HG03045 (cell line): ENCODE results near the gene LYZL4.

Experiments
- ATAC-seq: cut with Tn5 transposase; IDR thresholded peaks from one replicate; pipeline ENCODE4 v1.9.1; 2021; ENCODE audit warnings: mild to moderate bottlenecking, moderate library complexity; ENCODE audit not compliant: unreplicated experiment

LYZL4 gene

DNA sequence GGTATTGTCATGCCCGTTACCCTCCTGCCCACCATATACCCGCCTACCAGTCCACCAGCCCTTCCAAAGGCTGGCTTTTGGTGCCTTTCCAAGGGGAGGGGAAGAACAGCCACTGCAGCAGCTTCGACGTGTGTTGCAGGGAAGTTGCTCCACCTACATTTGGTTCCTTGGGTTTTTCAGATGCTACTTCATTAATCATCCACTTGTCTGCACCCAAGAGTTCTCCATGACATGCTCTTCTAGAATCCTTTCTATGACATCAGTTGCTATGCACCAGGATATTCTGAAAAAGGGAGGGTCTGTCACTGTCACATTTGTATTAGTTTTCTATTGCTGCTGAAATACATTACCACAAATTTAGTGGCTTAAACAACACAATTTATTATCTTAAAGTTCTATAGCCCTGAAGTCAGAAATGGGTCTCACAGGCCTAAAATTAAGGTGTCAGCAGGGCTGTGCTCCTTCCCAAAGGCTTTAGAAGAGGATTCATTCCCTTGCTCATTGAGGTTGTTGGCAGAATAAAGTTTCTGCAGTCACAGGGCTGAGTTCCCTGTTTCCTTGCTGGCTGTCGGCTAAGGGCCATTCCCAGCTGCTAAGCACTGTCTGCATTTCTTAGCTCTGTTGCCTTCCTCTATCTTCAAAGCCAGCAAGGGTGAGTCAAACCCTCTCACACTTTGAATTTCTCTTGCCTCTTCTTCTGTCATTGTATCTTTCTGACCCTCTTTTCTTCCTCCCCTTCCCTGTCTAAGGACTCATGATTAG, at the start of gene LYZL4:
Gene LYZL4, minus strand, starts transcription at position 241 of the 762 bp plus-strand sequence. CDS start 3,359 bp downstream, outside the sequence.
- ATAC-seq, result no peak

DNA sequence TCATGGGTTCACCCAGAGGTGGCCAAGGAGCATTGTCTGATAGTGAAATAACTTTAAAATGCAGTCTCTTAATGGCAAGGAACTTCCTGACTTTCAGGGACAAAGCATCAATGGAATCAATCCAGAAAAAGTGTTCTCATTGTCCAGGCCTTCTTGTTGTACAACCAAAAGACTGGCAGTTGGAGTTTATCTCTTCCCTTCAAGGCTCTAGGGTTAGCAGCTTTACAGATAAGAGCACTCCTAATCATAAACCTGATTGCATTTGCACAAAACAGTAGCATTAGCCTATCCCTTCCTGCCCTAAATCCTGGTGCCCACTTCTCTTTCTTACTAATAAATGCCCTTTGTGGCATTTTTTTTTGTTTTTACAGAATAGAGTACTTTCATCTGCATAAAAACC, 48.7 kb upstream of the LYZL4 start:
- ATAC-seq, result no peak

GRCh38 chr3:42456211-42456610, 45.8 kb upstream of the LYZL4 start:
- ATAC-seq, result no peak

DNA sequence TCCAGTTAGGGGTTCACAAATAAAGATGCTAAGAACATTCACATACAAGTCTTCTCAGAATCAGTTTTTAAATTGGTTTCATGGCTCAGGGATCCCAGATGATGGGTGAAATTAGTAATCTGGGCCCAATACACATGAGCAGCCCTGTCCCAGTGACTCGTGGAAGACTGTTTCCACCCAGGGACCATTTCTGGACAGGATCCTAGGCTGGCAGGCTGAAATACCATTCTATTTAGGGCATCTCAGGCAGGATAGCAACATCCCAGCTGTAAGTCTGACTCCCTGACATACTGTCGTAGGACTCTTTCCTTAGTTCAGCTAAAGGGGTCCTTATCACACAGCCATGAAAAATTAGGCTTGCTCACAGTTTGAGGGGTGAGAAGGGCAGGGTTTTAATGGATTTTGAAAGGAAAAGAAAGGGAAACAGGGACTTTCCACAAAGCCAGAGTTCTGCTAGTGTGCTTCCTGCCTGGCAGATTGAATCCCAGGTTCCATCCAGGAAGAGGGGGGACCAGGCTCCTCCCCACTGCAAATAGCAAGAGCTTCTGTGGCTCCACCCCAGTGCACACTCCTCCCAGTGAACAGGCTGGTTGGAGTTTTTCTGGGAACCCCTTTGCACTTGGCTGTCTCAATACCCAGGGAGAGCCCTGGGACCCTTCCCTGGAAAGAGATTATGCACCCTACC, 41.3 kb upstream of the LYZL4 start:
- ATAC-seq, result no peak

DNA sequence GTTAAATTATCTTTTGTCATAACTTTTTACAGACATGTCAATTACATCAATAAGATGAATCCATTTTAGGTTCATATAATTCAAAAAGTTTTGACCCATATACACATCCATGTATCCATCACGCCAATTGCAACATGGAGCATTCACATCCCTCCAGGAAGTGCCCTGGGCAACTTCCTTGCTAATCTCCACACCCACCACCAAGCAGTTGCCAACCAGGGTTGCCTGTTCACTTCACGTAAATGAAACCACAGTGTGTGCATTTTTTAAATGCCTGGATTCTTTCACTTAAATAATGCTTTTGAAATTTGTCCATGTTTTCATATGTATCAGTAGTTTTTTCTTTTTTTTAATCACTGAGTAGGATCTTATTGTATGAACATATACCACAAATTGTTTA, 40.7 kb upstream of the LYZL4 start:
- ATAC-seq, result no peak

GRCh38 chr3:42450567-42450966, 40.2 kb upstream of the LYZL4 start:
- no peak for ATAC-seq

GRCh38 chr3:42447481-42447880, 37.1 kb upstream of the LYZL4 start:
- no peak for ATAC-seq

- no peak for ATAC-seq
Observed at GRCh38 chr3:42446111-42447050, 36.0 kb upstream of the LYZL4 start.

- ATAC-seq, result peak; percentile 83
Observed at GRCh38 chr3:42443819-42444436, 33.5 kb upstream of the LYZL4 start.

GRCh38 chr3:42443292-42443691, 32.9 kb upstream of the LYZL4 start:
- ATAC-seq, result no peak

- ATAC-seq, result no peak
Observed at GRCh38 chr3:42442640-42443039, 32.2 kb upstream of the LYZL4 start.

- ATAC-seq, result no peak
Observed at GRCh38 chr3:42441791-42442190, 31.4 kb upstream of the LYZL4 start.

DNA sequence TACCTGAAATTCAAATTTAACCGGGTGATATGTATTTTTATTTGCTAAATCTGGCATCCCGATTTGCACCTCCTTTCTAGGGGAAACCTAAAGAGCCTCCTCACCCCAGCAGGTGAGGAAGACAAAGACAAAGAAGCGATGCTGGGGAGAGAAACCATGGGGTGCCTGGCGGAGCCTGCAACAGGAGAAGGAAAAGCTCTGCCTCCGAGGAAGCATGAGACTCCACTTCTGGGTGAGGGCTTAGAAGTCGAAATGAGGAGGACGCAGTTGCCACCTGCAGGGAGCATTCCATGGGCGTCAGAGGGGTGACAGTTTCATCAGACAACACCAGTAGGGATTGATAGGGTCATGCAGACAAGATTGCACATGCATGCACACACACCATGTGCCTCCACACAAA, 30.5 kb upstream of the LYZL4 start:
- ATAC-seq, result no peak

- no peak for ATAC-seq
Observed at GRCh38 chr3:42439261-42440115, 29.1 kb upstream of the LYZL4 start.

- no peak for ATAC-seq
Observed at GRCh38 chr3:42438758-42439157, 28.3 kb upstream of the LYZL4 start.

- ATAC-seq, result no peak
Observed at GRCh38 chr3:42438193-42438592, 27.8 kb upstream of the LYZL4 start.

- no peak for ATAC-seq
Observed at GRCh38 chr3:42434777-42435380, 24.5 kb upstream of the LYZL4 start.

GRCh38 chr3:42432485-42432884, 22.1 kb upstream of the LYZL4 start:
- no peak for ATAC-seq

- ATAC-seq, result no peak
Observed at GRCh38 chr3:42430781-42431532, 20.5 kb upstream of the LYZL4 start.
